Activated CD4-positive, alpha-beta T cell treated with anti-CD3 and anti-CD28 coated beads for 4 hours (primary cell): Measurements from ENCODE around the gene NRBF2.
"Not testable (repeated sequence)": the region's sequence is repeated elsewhere in the genome, so short reads cannot be mapped to it uniquely, and the experiment has no call there.

ENCODE experiments used
- DNase-seq, 2 donors: peaks; one replicate each; pipeline ENCODE4 v3.0.0-alpha.2; 2020

Gene NRBF2

GRCh38 chr10:63119041-63119440 is 14.1 kb upstream of the NRBF2 start:
- DNase-seq = no peak

- DNase-seq = no peak
Observed at GRCh38 chr10:63120554-63120953, 12.6 kb upstream of the NRBF2 start.

DNA sequence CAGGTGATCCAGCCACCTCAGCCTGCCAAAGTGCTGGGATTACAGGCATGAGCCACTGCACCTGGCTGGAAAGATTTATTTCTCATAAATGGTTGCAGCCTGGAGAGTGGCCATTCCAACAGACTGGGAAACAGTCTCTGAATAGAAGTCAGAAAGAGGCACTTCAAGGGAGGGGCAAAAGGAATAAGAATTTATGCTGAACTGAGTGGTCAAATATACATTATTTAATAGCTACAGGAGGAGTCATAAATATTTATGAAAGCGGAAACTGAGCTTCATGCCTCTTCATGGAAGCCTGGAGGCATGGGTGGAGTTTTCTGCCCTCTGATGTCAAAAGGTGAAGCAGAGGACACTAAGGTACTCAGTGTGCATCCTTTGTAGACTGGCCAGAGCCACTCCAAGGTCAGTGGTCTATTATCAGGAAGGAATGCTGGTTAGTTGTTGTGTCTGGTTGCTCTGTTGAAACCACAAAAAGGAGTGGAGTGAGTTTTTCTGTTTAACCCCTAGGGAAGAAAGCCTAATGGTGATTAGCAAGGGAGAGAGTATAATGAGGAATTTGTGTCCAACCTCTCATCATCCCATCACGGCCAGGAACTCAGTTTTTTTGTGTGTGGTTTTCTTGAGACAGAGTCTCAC is 9.3 kb upstream of the NRBF2 start:
- DNase-seq = no peak

GRCh38 chr10:63125459-63125858 is 7.7 kb upstream of the NRBF2 start:
- no peak for DNase-seq

GRCh38 chr10:63128443-63128842 is 4.7 kb upstream of the NRBF2 start:
- no peak for DNase-seq

DNA sequence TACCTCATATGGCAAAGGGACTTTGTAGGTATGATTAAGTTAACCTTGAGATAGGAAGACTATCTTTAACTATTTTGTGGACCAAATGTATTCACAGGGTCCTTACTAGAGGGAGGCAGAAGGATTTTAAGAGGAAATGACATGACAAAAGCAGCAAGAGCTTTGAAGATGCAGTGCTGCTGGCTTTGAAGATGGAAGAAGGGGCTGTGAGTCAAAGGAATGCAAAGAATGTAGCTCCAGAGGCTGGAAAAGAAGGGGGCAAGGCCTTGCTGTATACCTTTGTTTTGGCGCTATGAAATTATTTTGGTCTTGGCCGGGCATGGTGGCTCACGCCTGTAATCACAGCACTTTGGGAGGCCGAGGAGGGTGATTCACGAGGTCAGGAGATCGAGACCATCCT is 3.2 kb upstream of the NRBF2 start:
- no peak for DNase-seq

- DNase-seq = no peak
Observed at GRCh38 chr10:63132651-63133055, 475 bp upstream of the NRBF2 start.

GRCh38 chr10:63133821-63134557 is 861 bp downstream of the NRBF2 start:
- DNase-seq = no peak

- no peak for DNase-seq
Observed at GRCh38 chr10:63137306-63137705, 4.2 kb downstream of the NRBF2 start.

- no peak for DNase-seq
Observed at GRCh38 chr10:63140077-63140476, 6.9 kb downstream of the NRBF2 start.

GRCh38 chr10:63142136-63142535 is 9.0 kb downstream of the NRBF2 start:
- no peak for DNase-seq

GRCh38 chr10:63143987-63144386 is 10.9 kb downstream of the NRBF2 start:
- DNase-seq = no peak

GRCh38 chr10:63145782-63146181 is 12.7 kb downstream of the NRBF2 start:
- DNase-seq = no peak

DNA sequence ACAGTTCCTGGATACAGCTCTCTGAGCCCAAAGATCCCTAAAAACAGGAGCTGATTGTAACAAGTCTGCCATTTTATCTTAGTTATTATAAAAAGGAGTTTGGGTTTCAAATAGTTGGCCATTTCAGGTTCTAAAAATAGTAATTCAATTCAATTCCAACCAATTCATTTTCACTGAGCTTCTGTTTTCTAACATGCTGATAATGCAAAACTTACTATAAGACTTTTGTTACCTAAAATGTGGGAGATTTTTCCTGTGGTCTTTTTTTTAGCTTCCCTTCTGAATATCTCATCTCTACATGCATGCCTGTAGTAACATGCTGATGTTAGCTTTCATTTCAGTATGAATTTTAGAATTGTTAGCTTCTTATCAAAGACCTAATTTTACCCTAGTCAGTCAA is 13.4 kb downstream of the NRBF2 start:
- no peak for DNase-seq

GRCh38 chr10:63150745-63151144 is 17.6 kb downstream of the NRBF2 start:
- DNase-seq = no peak

DNA sequence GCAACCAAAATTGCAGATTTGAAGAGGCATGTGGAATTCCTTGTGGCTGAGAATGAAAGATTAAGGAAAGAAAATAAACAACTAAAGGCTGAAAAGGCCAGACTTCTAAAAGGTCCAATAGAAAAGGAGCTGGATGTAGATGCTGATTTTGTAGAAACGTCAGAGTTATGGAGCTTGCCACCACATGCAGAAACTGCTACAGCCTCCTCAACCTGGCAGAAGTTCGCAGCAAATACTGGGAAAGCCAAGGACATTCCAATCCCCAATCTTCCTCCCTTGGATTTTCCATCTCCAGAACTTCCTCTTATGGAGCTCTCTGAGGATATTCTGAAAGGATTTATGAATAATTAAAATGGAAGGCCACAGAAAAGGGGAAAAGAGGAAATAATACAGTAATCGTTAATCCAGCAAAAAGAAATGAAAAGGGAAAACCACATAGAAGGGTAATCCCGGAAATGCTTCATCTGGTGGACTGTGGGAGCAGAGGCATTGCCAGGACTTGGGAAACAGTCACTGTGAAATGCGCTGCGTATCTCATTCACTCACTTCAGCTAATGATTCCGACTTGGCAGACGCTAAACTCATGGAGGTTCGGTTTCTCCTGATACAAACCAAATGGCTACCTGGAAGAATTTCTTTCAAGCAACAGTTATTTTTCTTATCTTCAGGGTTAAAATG is 20.9 kb downstream of the NRBF2 start:
- not testable (repeated sequence) for DNase-seq

GRCh38 chr10:63154546-63155387 is 21.6 kb downstream of the NRBF2 start:
- DNase-seq = no peak

DNA sequence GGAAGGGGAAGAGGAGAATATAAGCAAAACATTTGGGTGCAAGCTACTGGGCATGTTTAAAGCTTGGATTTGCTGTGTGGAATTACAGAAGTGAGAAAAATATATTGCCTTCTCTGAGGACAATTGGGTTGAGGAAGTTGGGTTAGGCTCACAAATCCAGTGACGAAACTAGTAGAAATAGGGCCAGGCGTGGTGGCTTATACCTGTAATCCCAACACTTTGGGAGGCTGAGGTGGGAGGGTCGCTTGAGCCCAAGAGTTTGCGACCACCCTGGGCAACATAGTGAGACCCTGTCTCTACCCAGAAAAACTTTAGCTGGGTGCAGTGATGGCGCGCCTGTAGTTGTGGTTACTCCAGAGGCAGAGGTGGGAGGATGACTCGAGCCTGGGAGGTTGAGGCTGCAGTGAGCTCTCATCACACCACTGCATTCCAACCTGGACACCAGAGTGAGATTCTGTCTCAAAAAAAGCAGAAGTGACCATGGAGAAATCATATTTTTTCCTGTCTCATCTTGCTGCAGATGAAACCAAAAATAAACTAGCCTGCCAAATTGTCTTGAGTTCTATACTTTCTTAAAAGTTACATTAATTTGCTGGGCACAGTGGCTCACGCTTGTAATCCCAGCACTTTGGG is 22.4 kb downstream of the NRBF2 start:
- DNase-seq = no peak

GRCh38 chr10:63156236-63156635 is 23.1 kb downstream of the NRBF2 start:
- no peak for DNase-seq

DNA sequence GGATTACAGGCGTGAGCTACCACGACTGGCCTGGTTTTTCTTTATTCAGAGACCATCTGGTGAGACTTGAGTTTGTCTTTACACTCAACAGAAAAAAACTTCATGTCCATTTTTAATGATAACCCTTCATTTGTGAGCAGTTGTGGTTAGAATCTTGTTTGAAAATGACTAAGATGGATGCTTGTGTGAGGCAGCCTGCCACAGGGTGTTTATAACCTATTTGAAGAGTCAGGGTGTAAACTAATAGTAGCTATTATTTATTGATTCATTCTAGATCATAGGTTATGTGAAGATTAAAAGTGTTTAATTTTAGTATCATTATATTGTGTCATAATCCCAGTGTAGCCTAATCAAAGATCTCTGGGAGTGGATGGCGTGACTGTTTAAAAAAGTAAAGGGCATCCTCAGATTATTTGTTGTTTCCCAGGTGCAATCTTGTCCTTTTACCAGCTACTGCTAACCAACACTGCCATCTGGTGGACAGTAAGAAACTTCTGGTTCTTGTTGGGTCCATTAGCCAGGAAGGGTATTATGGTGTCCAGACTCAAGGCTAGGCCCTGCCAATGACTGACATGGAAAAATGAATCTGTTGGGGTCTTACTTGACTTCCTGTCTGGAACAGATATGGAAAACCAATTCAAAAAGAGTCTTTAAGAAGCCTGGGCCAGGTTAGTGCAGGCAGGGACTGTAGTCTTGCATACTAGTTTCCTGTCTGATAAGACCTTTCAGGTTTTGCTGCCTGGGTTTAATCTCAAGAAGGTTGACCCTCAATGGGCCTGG is 24.9 kb downstream of the NRBF2 start:
- peak; percentile 48 to 49 for DNase-seq

GRCh38 chr10:63161592-63161991 is 28.5 kb downstream of the NRBF2 start:
- no peak for DNase-seq

DNA sequence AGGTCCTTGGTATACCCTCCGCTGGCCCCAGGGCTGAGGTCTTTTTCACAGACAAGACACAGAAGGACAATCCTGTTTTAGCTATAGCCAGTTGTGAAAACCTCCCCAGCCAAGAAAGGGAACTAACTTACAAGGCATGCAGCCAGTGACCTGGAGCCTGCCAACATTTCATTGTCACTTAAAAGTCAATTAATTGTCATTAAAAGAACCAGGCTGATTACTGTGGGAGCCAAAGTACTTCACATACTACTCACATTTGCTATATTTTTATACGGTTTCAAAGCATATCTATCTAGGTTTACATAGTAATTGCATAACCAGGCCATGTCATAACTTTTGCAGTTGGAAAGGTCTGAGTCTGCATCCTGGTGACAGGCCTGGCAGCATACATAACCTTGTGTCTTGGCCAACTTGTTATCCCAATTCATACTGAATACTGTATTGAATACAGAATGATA is 31.1 kb downstream of the NRBF2 start:
- no peak for DNase-seq
